ENCODE measurements around the gene PLOD3. TPM values are rescaled to one million over a fixed set of nuclear protein-coding genes. Genes with fewer than 3 reads are reported as not detected.

The PLOD3 gene
- total RNA-seq, 2 experiments from 2014 or later, result 48.9 to 51.0 TPM

GRCh38 chr7:101234636-101235035 is 17.3 kb upstream of the PLOD3 start:
- Mint-ChIP-seq H3K27ac (no peak overlapping the region), H3K36me3 (peaks cover 3% of the 10 kb centered on the region), H3K9me3 (no peaks in the 10 kb centered on the region), H3K4me1 (peaks cover 1% of the 10 kb centered on the region), H3K4me3 (no peak overlapping the region), H3K27me3 (no peaks in the 10 kb centered on the region)
- ATAC-seq (ENCODE audit: low read depth), result no peak
- DNase-seq, result no peak
- POLR2A ChIA-PET, result no interaction called here

- no peaks in the 10 kb centered on the region for H3K9me3 Mint-ChIP-seq
- no peak for ATAC-seq (ENCODE audit: low read depth)
- H3K36me3 Mint-ChIP-seq, result peaks cover 4% of the 10 kb centered on the region
- no peak overlapping the region for H3K4me3 Mint-ChIP-seq
- H3K4me1 Mint-ChIP-seq, result peaks cover 1% of the 10 kb centered on the region
- POLR2A ChIA-PET, result no interaction called here
- H3K27ac Mint-ChIP-seq, result no peak overlapping the region
- no peaks in the 10 kb centered on the region for H3K27me3 Mint-ChIP-seq
- DNase-seq, result no peak
Measured at GRCh38 chr7:101233907-101234547, 16.6 kb upstream of the PLOD3 start.

GRCh38 chr7:101232141-101232850 is 14.9 kb upstream of the PLOD3 start:
- ATAC-seq (ENCODE audit: low read depth), result no peak
- H3K27ac Mint-ChIP-seq, result no peak overlapping the region
- H3K4me3 Mint-ChIP-seq, result no peak overlapping the region
- POLR2A ChIA-PET, result no interaction called here
- no peaks in the 10 kb centered on the region for H3K4me1 Mint-ChIP-seq
- no peaks in the 10 kb centered on the region for H3K27me3 Mint-ChIP-seq
- H3K9me3 Mint-ChIP-seq, result no peaks in the 10 kb centered on the region
- peaks cover 6% of the 10 kb centered on the region for H3K36me3 Mint-ChIP-seq
- no peak for DNase-seq

GRCh38 chr7:101231644-101232043 is 14.3 kb upstream of the PLOD3 start:
- ATAC-seq (ENCODE audit: low read depth) (no peak), DNase-seq (no peak)
- Mint-ChIP-seq H3K4me3 (no peak overlapping the region), H3K27me3 (no peaks in the 10 kb centered on the region), H3K27ac (no peak overlapping the region), H3K4me1 (no peaks in the 10 kb centered on the region), H3K9me3 (no peaks in the 10 kb centered on the region), H3K36me3 (peaks cover 6% of the 10 kb centered on the region)
- POLR2A ChIA-PET, result no interaction called here

- Mint-ChIP-seq H3K9me3 (no peaks in the 10 kb centered on the region), H3K36me3 (peaks cover 23% of the 10 kb centered on the region), H3K27me3 (no peaks in the 10 kb centered on the region), H3K4me1 (peaks cover 1% of the 10 kb centered on the region), H3K4me3 (no peak overlapping the region), H3K27ac (no peak overlapping the region)
- POLR2A ChIA-PET, result interaction anchor here (1.8 kb wide), 1 partner anchor 9 kb away, joined by 8 read pairs; the partner anchor contains the start of genes PLOD3 and ZNHIT1
- ATAC-seq (ENCODE audit: low read depth), result no peak
- no peak for DNase-seq
Measured at GRCh38 chr7:101226721-101227120, 9.3 kb upstream of the PLOD3 start.

GRCh38 chr7:101225650-101226049 is 8.3 kb upstream of the PLOD3 start:
- POLR2A ChIA-PET, result interaction anchor here (0.6 to 1.8 kb wide), 3 partner anchors 8 to 79 kb away, joined by 3 to 8 read pairs (median 5); partner anchors contain the start of genes PLOD3 and ZNHIT1
- ATAC-seq (ENCODE audit: low read depth), result no peak
- Mint-ChIP-seq H3K36me3 (peaks cover 22% of the 10 kb centered on the region), H3K4me1 (peaks cover 2% of the 10 kb centered on the region), H3K27me3 (no peaks in the 10 kb centered on the region), H3K9me3 (no peaks in the 10 kb centered on the region), H3K4me3 (no peak overlapping the region), H3K27ac (no peak overlapping the region)
- DNase-seq, result no peak

GRCh38 chr7:101223528-101223927 is 6.1 kb upstream of the PLOD3 start:
- H3K4me3 Mint-ChIP-seq, result no peak overlapping the region
- no peaks in the 10 kb centered on the region for H3K27me3 Mint-ChIP-seq
- ATAC-seq (ENCODE audit: low read depth) (no peak), DNase-seq (no peak)
- H3K36me3 Mint-ChIP-seq, result peaks cover 19% of the 10 kb centered on the region
- POLR2A ChIA-PET, result no interaction called here
- H3K4me1 Mint-ChIP-seq, result peaks cover 15% of the 10 kb centered on the region
- H3K27ac Mint-ChIP-seq, result no peak overlapping the region
- no peaks in the 10 kb centered on the region for H3K9me3 Mint-ChIP-seq

GRCh38 chr7:101222275-101222830 is 5.0 kb upstream of the PLOD3 start:
- H3K4me3 Mint-ChIP-seq, result no peak overlapping the region
- H3K27ac Mint-ChIP-seq, result no peak overlapping the region
- ATAC-seq (ENCODE audit: low read depth) (no peak), DNase-seq (no peak)
- no peaks in the 10 kb centered on the region for H3K9me3 Mint-ChIP-seq
- POLR2A ChIA-PET, result interaction anchor here (0.5 to 0.9 kb wide), 2 partner anchors 78 to 137 kb away, joined by 3 read pairs; partner anchors contain the start of gene TRIM56
- peaks cover 15% of the 10 kb centered on the region for H3K4me1 Mint-ChIP-seq
- no peaks in the 10 kb centered on the region for H3K27me3 Mint-ChIP-seq
- peaks cover 18% of the 10 kb centered on the region for H3K36me3 Mint-ChIP-seq

GRCh38 chr7:101220295-101220694 is 2.9 kb upstream of the PLOD3 start:
- Mint-ChIP-seq H3K36me3 (peaks cover 19% of the 10 kb centered on the region), H3K27me3 (no peaks in the 10 kb centered on the region), H3K9me3 (no peaks in the 10 kb centered on the region), H3K4me3 (no peak overlapping the region), H3K4me1 (peaks cover 22% of the 10 kb centered on the region), H3K27ac (no peak overlapping the region)
- DNase-seq, result no peak
- no peak for ATAC-seq (ENCODE audit: low read depth)
- POLR2A ChIA-PET, result interaction anchor here (1.7 kb wide), 1 partner anchor 24 kb away, joined by 4 read pairs; no protein-coding TSS in a partner anchor

GRCh38 chr7:101218236-101219125 is 1.1 kb upstream of the PLOD3 start:
- DNase-seq (no peak), ATAC-seq (ENCODE audit: low read depth) (peak; percentile 11)
- no peaks in the 10 kb centered on the region for H3K27me3 Mint-ChIP-seq
- H3K4me3 Mint-ChIP-seq, result peak overlapping the region; percentile 90
- peak overlapping the region; percentile 88 for H3K27ac Mint-ChIP-seq
- H3K9me3 Mint-ChIP-seq, result no peaks in the 10 kb centered on the region
- H3K4me1 Mint-ChIP-seq, result peaks cover 22% of the 10 kb centered on the region
- POLR2A ChIA-PET, result interaction anchor here (0.9 to 2.6 kb wide), 12 partner anchors 8 to 1136 kb away, joined by 3 to 36 read pairs (median 6); partner anchors contain the start of genes FIS1, IFT22, MOGAT3 and SRRT
- H3K36me3 Mint-ChIP-seq, result peaks cover 11% of the 10 kb centered on the region

- no peaks in the 10 kb centered on the region for H3K27me3 Mint-ChIP-seq
- no peaks in the 10 kb centered on the region for H3K9me3 Mint-ChIP-seq
- peak overlapping the region; percentile 90 for H3K4me3 Mint-ChIP-seq
- H3K4me1 Mint-ChIP-seq, result peaks cover 22% of the 10 kb centered on the region
- no peak for ATAC-seq (ENCODE audit: low read depth)
- peaks cover 5% of the 10 kb centered on the region for H3K36me3 Mint-ChIP-seq
- H3K27ac Mint-ChIP-seq, result peak overlapping the region; percentile 57
- POLR2A ChIA-PET, result interaction anchor here (0.7 to 2.6 kb wide), 10 partner anchors 10 to 327 kb away, joined by 3 to 36 read pairs (median 6); partner anchors contain the start of genes FIS1, IFT22, TRIM56 and UFSP1
- no peak for DNase-seq
Measured at GRCh38 chr7:101216860-101217387, 457 bp downstream of the PLOD3 start.

- Mint-ChIP-seq H3K4me1 (peaks cover 20% of the 10 kb centered on the region), H3K27ac (peak overlapping the region; percentile 57), H3K36me3 (peaks cover 5% of the 10 kb centered on the region), H3K9me3 (no peaks in the 10 kb centered on the region), H3K27me3 (no peaks in the 10 kb centered on the region), H3K4me3 (peak overlapping the region; percentile 90)
- DNase-seq, result no peak
- ATAC-seq (ENCODE audit: low read depth), result no peak
- POLR2A ChIA-PET, result interaction anchor here (1.5 to 2.6 kb wide), 2 partner anchors 28 to 72 kb away, joined by 5 to 36 read pairs; partner anchors contain the start of gene FIS1
Measured at GRCh38 chr7:101216001-101216859, 1.2 kb downstream of the PLOD3 start.
